ENCODE results near the gene RSPH9. TPM values are rescaled to one million over a fixed set of nuclear protein-coding genes. Genes with fewer than 3 reads are reported as not detected.

RSPH9 gene
- total RNA-seq, 1 experiment from 2014 or later = not detected

DNA sequence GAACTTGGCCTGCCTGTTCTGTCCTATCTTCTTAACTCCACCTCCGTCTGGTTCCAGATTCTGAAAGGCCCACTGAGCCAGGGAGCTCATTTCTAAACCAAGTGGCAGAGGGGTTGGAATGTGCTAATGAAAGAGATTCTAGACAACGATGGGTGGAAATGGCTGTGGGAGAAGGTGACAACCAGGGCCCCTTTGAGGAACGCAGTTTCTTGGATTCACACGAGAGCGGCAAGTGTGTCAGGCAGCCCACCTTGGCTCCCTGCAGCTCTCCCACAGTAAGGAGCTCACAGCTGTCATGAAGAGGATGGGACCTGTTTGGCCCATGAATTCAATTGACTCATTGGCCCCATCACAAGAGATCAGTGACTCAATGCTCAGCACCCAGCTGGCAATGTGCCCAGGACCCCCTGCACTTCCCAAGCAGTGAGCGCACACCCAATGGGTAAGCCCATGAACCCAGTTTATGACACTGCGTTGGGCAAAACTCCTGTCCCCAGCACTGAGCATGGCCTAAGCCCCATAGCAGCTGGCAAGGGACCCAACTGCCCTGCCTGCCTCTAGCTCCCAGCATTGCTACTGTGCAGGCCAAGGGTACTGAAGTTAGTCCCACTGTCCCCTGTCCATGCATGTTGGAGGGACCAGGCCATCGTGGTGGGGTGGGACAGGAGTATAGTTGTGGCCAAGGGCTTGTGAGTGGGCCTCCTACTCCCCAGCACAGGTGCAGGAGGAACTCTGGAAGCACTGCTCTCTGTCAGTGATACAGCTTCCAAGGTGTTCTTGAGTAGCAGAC, 26.4 kb downstream of the RSPH9 start:
- no peaks in the 10 kb centered on the region for H3K9me3 ChIP-seq (ENCODE audit: low read length)
- no TSS peak for BruUV-seq (replicated peaks)
- TF ChIP-seq EZH2 (IDR thresholded peaks at IDR 0.05; ENCODE audit: low read length, unreplicated experiment) (no peak), EZH2phosphoT487 (IDR thresholded peaks at IDR 0.05; ENCODE audit: borderline replicate concordance, low read length) (no peak)
- TF ChIP-seq, protein P1, sequence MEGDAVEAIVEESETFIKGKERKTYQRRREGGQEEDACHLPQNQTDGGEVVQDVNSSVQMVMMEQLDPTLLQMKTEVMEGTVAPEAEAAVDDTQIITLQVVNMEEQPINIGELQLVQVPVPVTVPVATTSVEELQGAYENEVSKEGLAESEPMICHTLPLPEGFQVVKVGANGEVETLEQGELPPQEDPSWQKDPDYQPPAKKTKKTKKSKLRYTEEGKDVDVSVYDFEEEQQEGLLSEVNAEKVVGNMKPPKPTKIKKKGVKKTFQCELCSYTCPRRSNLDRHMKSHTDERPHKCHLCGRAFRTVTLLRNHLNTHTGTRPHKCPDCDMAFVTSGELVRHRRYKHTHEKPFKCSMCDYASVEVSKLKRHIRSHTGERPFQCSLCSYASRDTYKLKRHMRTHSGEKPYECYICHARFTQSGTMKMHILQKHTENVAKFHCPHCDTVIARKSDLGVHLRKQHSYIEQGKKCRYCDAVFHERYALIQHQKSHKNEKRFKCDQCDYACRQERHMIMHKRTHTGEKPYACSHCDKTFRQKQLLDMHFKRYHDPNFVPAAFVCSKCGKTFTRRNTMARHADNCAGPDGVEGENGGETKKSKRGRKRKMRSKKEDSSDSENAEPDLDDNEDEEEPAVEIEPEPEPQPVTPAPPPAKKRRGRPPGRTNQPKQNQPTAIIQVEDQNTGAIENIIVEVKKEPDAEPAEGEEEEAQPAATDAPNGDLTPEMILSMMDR (conservative IDR thresholded peaks at IDR 0.05; ENCODE audit: low read depth, low read length) = no peak
- H3K4me2 ChIP-seq (ENCODE audit: low read length) = no peak overlapping the region
- peak overlapping the region; percentile 80 for H3K27ac ChIP-seq (ENCODE audit: low read length)
- peaks cover 23% of the 10 kb centered on the region for H3K36me3 ChIP-seq (ENCODE audit: low read depth, low read length)
- H3K27me3 ChIP-seq (ENCODE audit: low read length) = no peaks in the 10 kb centered on the region
- H3K9ac ChIP-seq (ENCODE audit: low read length) = no peak overlapping the region
- H3K9me2 ChIP-seq (replicated peaks; ENCODE audit: low read length) = no peaks in the 10 kb centered on the region
- H3K4me1 ChIP-seq (ENCODE audit: insufficient read depth, low read length) = peaks cover 37% of the 10 kb centered on the region
- no peaks in the 10 kb centered on the region for H3K79me2 ChIP-seq (ENCODE audit: low read length)
- H3K4me3 ChIP-seq (ENCODE audit: low read length) = no peak overlapping the region
- intact Hi-C loops (cut with micrococcal nuclease) = no loop called here
- H4K20me1 ChIP-seq (ENCODE audit: low read length) = no peaks in the 10 kb centered on the region
- no peak for DNase-seq
- no peak overlapping the region for H2AFZ ChIP-seq (ENCODE audit: low read length)
- no peak for ATAC-seq
- no peaks in the 10 kb centered on the region for H3F3A ChIP-seq (ENCODE audit: low read length, unreplicated experiment)
- ChIA-PET CTCF (interaction anchor here (1.0 kb wide), 1 partner anchor 99 kb away, joined by 5 read pairs; the partner anchor contains the start of gene VEGFA), POLR2A (ENCODE audit: unreplicated experiment) (no interaction called here)

DNA sequence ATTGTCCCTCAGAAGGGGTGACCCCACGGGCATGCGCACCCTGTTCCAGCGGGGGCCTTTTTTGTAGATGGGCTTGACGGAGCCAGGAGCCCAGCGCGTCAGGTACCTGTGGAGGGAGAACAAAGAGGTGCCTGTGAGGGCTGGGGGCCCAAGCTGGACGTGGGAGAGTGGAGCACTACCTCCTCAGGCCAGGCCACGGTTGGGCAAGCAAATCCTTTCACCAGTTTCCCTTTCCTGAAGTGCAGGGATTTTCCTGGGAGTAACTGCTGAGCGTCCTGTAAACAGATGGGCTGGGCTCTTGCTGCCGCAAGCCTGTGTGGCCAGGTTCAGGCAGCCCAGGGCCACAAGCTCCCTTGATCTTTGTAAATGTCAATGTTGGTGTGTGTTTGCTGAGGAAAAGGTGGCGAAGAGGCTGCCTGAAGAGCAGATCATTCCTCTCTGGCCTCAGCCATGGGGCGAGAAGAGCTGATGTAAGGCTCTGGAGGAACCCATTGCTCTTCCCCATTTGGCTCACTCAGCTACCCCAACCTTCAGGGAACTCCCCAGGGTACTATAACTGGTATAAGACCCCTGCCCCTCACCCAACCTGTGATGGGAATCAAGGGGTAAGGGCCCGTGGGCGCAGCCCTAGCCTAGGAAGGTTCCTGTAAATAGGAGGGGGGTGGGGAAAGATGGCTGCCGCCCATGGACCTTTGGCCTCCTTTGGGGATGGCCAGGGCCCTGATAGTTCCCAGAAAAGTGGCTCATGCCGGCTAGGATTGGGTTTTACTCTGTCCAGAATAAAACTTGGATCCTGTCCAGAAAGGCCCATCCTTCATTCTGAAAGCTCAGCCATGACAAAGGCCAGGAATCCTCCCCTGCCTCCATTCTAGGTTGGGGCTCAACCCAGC, 27.2 kb downstream of the RSPH9 start:
- Histone ChIP-seq H3F3A (ENCODE audit: low read length, unreplicated experiment) (no peaks in the 10 kb centered on the region), H3K4me1 (ENCODE audit: insufficient read depth, low read length) (peaks cover 37% of the 10 kb centered on the region), H3K79me2 (ENCODE audit: low read length) (no peaks in the 10 kb centered on the region), H3K9me3 (ENCODE audit: low read length) (no peaks in the 10 kb centered on the region), H3K36me3 (ENCODE audit: low read depth, low read length) (peaks cover 27% of the 10 kb centered on the region), H3K27ac (ENCODE audit: low read length) (no peak overlapping the region), H4K20me1 (ENCODE audit: low read length) (no peaks in the 10 kb centered on the region), H3K9ac (ENCODE audit: low read length) (no peak overlapping the region), H2AFZ (ENCODE audit: low read length) (no peak overlapping the region), H3K4me3 (ENCODE audit: low read length) (no peak overlapping the region), H3K27me3 (ENCODE audit: low read length) (no peaks in the 10 kb centered on the region), H3K4me2 (ENCODE audit: low read length) (no peak overlapping the region), H3K9me2 (replicated peaks; ENCODE audit: low read length) (no peaks in the 10 kb centered on the region)
- ATAC-seq = no peak
- no TSS peak for BruUV-seq (replicated peaks)
- ChIA-PET POLR2A (ENCODE audit: unreplicated experiment) (no interaction called here), CTCF (no interaction called here)
- no peak for DNase-seq
- no peak for TF ChIP-seq EZH2phosphoT487 (IDR thresholded peaks at IDR 0.05; ENCODE audit: borderline replicate concordance, low read length)
- TF ChIP-seq, protein P1 (conservative IDR thresholded peaks at IDR 0.05; ENCODE audit: low read depth, low read length) = no peak
- intact Hi-C loops (cut with micrococcal nuclease) = no loop called here

Data from PC-3 (cell line).